Measurements from ENCODE around the gene ZDHHC8. TPM values are rescaled to one million over a fixed set of nuclear protein-coding genes. Genes with fewer than 3 reads are reported as not detected.
"Not testable (repeated sequence)": the region's sequence is repeated elsewhere in the genome, so short reads cannot be mapped to it uniquely, and the experiment has no call there.

The ZDHHC8 gene
- polyA plus RNA-seq, 4 donors, result 3.8 to 33.5 (median 14.3) TPM

DNA sequence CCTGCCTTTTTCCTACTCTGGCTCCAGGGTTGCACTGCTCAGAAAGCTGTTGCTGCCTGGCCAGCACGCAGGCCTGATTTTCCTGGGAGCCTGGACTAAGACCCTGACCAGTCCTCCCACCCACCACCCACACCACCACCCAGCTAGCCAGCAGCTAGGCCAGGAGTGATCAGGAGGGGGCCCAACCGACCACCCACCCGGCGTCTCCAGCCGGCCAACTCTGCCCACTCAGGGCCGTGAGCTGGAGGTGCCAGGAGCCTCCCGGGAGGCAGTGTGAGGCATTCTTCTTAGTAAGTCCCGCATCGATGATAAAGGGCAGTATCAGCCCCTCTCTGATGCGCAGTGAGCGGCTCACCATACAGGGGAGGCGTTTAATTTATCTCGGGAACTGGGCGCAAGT, 27.9 kb downstream of the ZDHHC8 start:
- WGBS, 3 donors, result 61 to 79% (median 67%) methylated on average over 7 to 13 of the region's 14 CpGs
- H3K27ac ChIP-seq (ENCODE audit: low read depth in 1 of 3, low read length in 2 of 3); H3K27me3 ChIP-seq (ENCODE audit: control insufficient read depth in 3 of 3, insufficient read depth in 3 of 3, low read length in 3 of 3); DNase-seq; H3K4me1 ChIP-seq (ENCODE audit: control insufficient read depth in 3 of 3, insufficient read depth in 2 of 3, low read depth in 1 of 3, low read length in 2 of 3); H3K36me3 ChIP-seq (ENCODE audit: control insufficient read depth in 3 of 3, insufficient read depth in 2 of 3, low read depth in 1 of 3, low read length in 3 of 3); FAIRE-seq; H3K4me3 ChIP-seq (ENCODE audit: low read depth in 1 of 3, low read length in 3 of 3); H3K9me3 ChIP-seq (ENCODE audit: control insufficient read depth in 2 of 2, insufficient read depth in 1 of 2, low read depth in 1 of 2, low read length in 1 of 2): not testable (repeated sequence)

DNA sequence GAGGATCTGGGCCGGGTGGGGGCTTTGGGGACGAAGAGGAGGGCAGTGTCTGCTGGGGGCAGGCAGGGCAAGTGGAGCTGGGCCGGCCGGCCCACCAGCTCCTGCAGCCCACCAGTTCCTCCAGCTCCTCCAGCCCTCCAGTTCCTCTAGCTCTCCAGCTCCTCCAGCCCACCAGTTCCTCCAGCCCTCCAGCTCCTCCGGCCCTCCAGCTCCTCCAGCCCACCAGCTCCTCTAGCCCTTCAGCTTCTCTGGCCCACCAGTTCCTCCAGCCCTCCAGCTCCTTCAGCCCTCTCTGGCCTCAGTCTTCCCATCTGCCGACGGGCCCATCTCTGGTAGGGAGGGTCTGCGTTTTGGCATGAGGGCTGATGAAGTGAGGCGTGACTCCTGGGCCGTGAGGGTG, 28.4 kb downstream of the ZDHHC8 start:
- no peaks in the 10 kb centered on the region for H3K36me3 ChIP-seq (ENCODE audit: control insufficient read depth in 3 of 3, insufficient read depth in 2 of 3, low read depth in 1 of 3, low read length in 3 of 3)
- peaks cover 0 to 5% (median 0%) of the 10 kb centered on the region in 3 donors for H3K4me1 ChIP-seq (ENCODE audit: control insufficient read depth in 3 of 3, insufficient read depth in 2 of 3, low read depth in 1 of 3, low read length in 2 of 3)
- 64 to 78% (median 71%) methylated on average over 9 to 10 of the region's 10 CpGs for WGBS, 3 donors
- DNase-seq (no peak), FAIRE-seq (no peak)
- H3K27me3 ChIP-seq (ENCODE audit: control insufficient read depth in 3 of 3, insufficient read depth in 3 of 3, low read length in 3 of 3), result peaks cover 0 to 4% (median 0%) of the 10 kb centered on the region in 3 donors
- H3K9me3 ChIP-seq (ENCODE audit: control insufficient read depth in 2 of 2, insufficient read depth in 1 of 2, low read depth in 1 of 2, low read length in 1 of 2), result no peaks in the 10 kb centered on the region
- no peak overlapping the region for H3K4me3 ChIP-seq (ENCODE audit: low read depth in 1 of 3, low read length in 3 of 3)
- H3K27ac ChIP-seq (ENCODE audit: low read depth in 1 of 3, low read length in 2 of 3), result no peak overlapping the region

DNA sequence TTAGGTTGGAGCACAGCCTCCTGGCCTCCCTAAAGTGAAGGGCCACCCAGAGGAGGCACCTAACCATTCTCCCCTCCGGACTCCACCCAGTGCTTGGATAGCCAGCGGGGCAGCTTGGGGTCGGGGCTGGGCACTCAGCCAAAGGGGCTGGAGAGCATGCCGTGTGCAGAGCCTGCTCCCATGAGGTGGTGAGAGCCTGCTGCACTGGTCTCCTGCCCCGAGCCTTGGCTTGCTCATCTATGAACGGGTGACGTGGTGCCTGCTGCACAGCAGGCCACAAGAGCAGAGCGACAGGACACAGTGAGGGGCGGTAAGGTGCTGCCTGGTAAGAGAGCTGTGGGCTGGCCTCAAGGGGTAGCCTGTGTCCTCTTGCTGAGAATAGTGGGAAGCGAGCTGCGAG, 33.3 kb downstream of the ZDHHC8 start:
- 71 to 76% (median 72%) methylated on average over 11 of the region's 11 CpGs for WGBS, 3 donors
- Histone ChIP-seq H3K9me3 (ENCODE audit: control insufficient read depth in 2 of 2, insufficient read depth in 1 of 2, low read depth in 1 of 2, low read length in 1 of 2) (no peaks in the 10 kb centered on the region), H3K36me3 (ENCODE audit: control insufficient read depth in 3 of 3, insufficient read depth in 2 of 3, low read depth in 1 of 3, low read length in 3 of 3) (no peaks in the 10 kb centered on the region), H3K27me3 (ENCODE audit: control insufficient read depth in 3 of 3, insufficient read depth in 3 of 3, low read length in 3 of 3) (no peaks in the 10 kb centered on the region), H3K4me1 (ENCODE audit: control insufficient read depth in 3 of 3, insufficient read depth in 2 of 3, low read depth in 1 of 3, low read length in 2 of 3) (no peaks in the 10 kb centered on the region), H3K4me3 (ENCODE audit: low read depth in 1 of 3, low read length in 3 of 3) (no peak overlapping the region), H3K27ac (ENCODE audit: low read depth in 1 of 3, low read length in 2 of 3) (no peak overlapping the region)
- FAIRE-seq, result no peak
- DNase-seq, result no peak

DNA sequence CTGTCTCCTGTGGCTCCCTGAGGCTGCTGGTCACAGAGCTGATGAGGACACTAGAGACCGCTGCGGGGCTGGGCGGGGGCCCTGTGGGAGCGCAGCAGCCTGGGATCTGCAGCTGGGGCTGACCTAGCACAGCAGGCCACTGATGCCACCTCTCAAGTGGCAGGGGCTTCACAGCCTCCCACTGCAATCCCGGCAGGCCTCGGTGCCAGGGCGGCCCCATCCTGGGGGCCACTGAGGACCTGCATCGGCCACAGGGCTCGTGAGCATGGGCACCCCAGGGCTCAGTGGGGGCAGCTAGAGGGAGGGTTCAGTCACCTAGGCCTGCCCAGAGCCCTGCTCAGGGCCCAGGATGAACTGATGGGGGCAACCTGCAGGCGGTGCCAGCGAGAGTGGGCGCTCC, 33.8 kb downstream of the ZDHHC8 start:
- H3K4me3 ChIP-seq (ENCODE audit: low read depth in 1 of 3, low read length in 3 of 3), result no peak overlapping the region
- WGBS, 3 donors, result 91 to 93% (median 93%) methylated on average over 12 of the region's 12 CpGs
- FAIRE-seq (no peak), DNase-seq (no peak)
- no peaks in the 10 kb centered on the region for H3K4me1 ChIP-seq (ENCODE audit: control insufficient read depth in 3 of 3, insufficient read depth in 2 of 3, low read depth in 1 of 3, low read length in 2 of 3)
- no peak overlapping the region for H3K27ac ChIP-seq (ENCODE audit: low read depth in 1 of 3, low read length in 2 of 3)
- no peaks in the 10 kb centered on the region for H3K9me3 ChIP-seq (ENCODE audit: control insufficient read depth in 2 of 2, insufficient read depth in 1 of 2, low read depth in 1 of 2, low read length in 1 of 2)
- H3K27me3 ChIP-seq (ENCODE audit: control insufficient read depth in 3 of 3, insufficient read depth in 3 of 3, low read length in 3 of 3), result no peaks in the 10 kb centered on the region
- no peaks in the 10 kb centered on the region for H3K36me3 ChIP-seq (ENCODE audit: control insufficient read depth in 3 of 3, insufficient read depth in 2 of 3, low read depth in 1 of 3, low read length in 3 of 3)

DNA sequence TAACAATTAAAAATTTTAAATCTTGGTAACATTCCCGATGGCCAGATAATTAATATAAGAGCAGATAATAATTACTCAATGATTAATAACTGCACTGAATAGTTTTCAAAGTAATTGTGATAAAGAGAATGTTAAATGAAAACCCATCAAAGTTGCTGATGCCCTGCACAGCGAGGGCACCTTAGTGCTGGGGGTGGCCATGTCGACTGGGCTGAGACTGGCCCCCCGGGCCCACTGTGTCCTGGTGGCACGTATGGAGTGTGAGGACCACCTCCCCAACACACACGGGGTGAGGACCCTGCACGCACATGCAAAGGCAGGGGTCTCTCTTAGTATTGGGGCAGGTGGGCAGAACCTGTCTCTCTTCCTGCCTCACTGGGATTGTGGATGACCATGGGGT, 34.3 kb downstream of the ZDHHC8 start:
- DNase-seq (no peak), FAIRE-seq (no peak)
- Histone ChIP-seq H3K27me3 (ENCODE audit: control insufficient read depth in 3 of 3, insufficient read depth in 3 of 3, low read length in 3 of 3) (no peaks in the 10 kb centered on the region), H3K4me1 (ENCODE audit: control insufficient read depth in 3 of 3, insufficient read depth in 2 of 3, low read depth in 1 of 3, low read length in 2 of 3) (no peaks in the 10 kb centered on the region), H3K4me3 (ENCODE audit: low read depth in 1 of 3, low read length in 3 of 3) (no peak overlapping the region), H3K9me3 (ENCODE audit: control insufficient read depth in 2 of 2, insufficient read depth in 1 of 2, low read depth in 1 of 2, low read length in 1 of 2) (no peaks in the 10 kb centered on the region), H3K36me3 (ENCODE audit: control insufficient read depth in 3 of 3, insufficient read depth in 2 of 3, low read depth in 1 of 3, low read length in 3 of 3) (no peaks in the 10 kb centered on the region), H3K27ac (ENCODE audit: low read depth in 1 of 3, low read length in 2 of 3) (no peak overlapping the region)
- WGBS, 3 donors, result 77 to 90% (median 86%) methylated on average over 6 to 7 of the region's 7 CpGs

DNA sequence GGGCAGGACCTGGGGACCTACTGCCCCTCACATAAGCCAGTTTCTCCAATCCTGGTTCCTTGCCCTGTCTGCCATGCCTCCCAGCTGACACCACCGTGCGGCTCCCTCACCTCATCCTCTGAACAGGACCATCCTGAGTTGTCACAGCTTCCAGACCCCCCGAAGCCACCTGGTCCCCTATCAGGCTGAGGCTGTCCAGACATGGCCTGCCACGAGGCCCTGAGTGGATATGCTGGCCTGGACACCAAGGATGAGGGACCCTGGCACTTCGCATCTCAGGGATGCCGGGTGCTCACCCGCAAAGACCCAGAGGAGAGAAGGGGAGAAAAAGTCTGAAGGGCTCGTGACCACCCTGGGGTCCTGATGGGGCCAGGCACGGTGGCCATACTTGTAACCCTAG, 35.1 kb downstream of the ZDHHC8 start:
- Histone ChIP-seq H3K4me1 (ENCODE audit: control insufficient read depth in 3 of 3, insufficient read depth in 2 of 3, low read depth in 1 of 3, low read length in 2 of 3) (no peaks in the 10 kb centered on the region), H3K27ac (ENCODE audit: low read depth in 1 of 3, low read length in 2 of 3) (no peak overlapping the region), H3K36me3 (ENCODE audit: control insufficient read depth in 3 of 3, insufficient read depth in 2 of 3, low read depth in 1 of 3, low read length in 3 of 3) (no peaks in the 10 kb centered on the region), H3K9me3 (ENCODE audit: control insufficient read depth in 2 of 2, insufficient read depth in 1 of 2, low read depth in 1 of 2, low read length in 1 of 2) (no peaks in the 10 kb centered on the region), H3K27me3 (ENCODE audit: control insufficient read depth in 3 of 3, insufficient read depth in 3 of 3, low read length in 3 of 3) (no peaks in the 10 kb centered on the region), H3K4me3 (ENCODE audit: low read depth in 1 of 3, low read length in 3 of 3) (no peak overlapping the region)
- WGBS, 3 donors, result 84 to 92% (median 85%) methylated on average over 9 of the region's 9 CpGs
- DNase-seq (no peak), FAIRE-seq (no peak)

DNA sequence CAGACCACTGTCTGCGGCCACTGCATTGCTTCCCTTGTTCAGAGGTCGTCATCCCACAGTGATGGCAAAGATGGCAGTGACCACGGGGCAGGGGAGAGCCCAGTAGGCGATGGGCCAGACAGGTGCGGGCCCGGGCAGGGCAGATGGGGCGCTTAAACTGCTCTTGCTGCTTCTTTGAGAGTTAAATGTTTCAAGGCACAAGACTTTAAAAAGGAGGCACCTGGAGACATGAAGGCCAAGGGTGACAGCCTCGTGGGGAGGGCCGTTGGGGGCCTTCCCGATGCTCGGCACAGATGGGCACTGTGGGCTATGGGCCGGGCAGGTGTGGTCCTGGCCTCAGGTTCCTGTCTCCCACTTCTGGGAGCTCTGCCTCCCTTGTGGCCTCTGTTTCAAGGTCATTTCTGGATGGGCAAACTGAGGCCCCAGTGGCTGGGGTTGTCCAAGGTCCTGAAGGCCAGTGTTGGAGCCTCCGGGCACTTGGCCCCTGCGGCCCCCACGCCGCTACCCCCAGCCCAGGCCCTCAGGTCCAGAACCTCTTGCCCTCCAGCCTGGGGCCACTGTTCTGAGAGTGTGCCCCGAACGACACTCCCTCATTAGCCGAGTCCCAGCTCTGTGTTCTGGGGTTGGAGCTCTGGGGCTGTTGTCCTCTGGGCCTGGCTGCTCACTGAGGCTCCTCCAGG, 36.2 kb downstream of the ZDHHC8 start:
- Histone ChIP-seq H3K36me3 (ENCODE audit: control insufficient read depth in 3 of 3, insufficient read depth in 2 of 3, low read depth in 1 of 3, low read length in 3 of 3) (no peaks in the 10 kb centered on the region), H3K27me3 (ENCODE audit: control insufficient read depth in 3 of 3, insufficient read depth in 3 of 3, low read length in 3 of 3) (no peaks in the 10 kb centered on the region), H3K27ac (ENCODE audit: low read depth in 1 of 3, low read length in 2 of 3) (no peak overlapping the region), H3K4me3 (ENCODE audit: low read depth in 1 of 3, low read length in 3 of 3) (no peak overlapping the region), H3K9me3 (ENCODE audit: control insufficient read depth in 2 of 2, insufficient read depth in 1 of 2, low read depth in 1 of 2, low read length in 1 of 2) (no peaks in the 10 kb centered on the region), H3K4me1 (ENCODE audit: control insufficient read depth in 3 of 3, insufficient read depth in 2 of 3, low read depth in 1 of 3, low read length in 2 of 3) (no peaks in the 10 kb centered on the region)
- no peak for DNase-seq
- 73 to 74% (median 74%) methylated on average over 18 to 19 of the region's 19 CpGs for WGBS, 3 donors
- FAIRE-seq, result no peak

DNA sequence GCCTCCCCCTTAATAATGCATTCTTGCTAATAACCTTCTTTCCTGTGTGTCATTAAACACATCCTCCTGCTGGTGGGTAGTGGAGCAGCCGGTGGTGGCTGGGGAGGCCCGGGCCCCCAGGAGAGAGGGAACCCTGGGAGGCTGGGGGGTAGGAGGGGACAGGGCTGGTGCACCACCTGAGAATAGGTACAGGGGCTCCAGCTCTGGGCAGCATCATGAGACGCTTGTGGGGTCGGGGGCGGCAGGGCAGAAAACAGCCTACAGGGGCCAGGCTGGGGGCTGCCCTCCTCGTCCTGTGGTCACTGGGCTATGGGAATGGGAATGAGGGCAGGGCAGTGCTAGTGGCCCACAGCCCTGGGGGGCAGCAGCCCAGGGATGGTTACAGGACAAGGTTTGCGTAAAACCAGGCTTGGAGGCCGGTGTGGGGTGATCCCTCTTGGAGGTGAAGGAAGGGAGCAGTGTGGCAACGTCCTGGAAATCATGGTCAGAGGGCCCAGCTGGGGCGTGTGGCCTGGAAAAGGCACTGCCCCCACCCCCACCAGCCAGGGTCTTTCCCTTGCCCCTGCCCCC, 37.7 kb downstream of the ZDHHC8 start:
- no peak for FAIRE-seq
- no peak for DNase-seq
- no peaks in the 10 kb centered on the region for H3K27me3 ChIP-seq (ENCODE audit: control insufficient read depth in 3 of 3, insufficient read depth in 3 of 3, low read length in 3 of 3)
- H3K9me3 ChIP-seq (ENCODE audit: control insufficient read depth in 2 of 2, insufficient read depth in 1 of 2, low read depth in 1 of 2, low read length in 1 of 2), result no peaks in the 10 kb centered on the region
- no peak overlapping the region for H3K27ac ChIP-seq (ENCODE audit: low read depth in 1 of 3, low read length in 2 of 3)
- peaks cover 0 to 13% (median 0%) of the 10 kb centered on the region in 3 donors for H3K4me1 ChIP-seq (ENCODE audit: control insufficient read depth in 3 of 3, insufficient read depth in 2 of 3, low read depth in 1 of 3, low read length in 2 of 3)
- H3K4me3 ChIP-seq (ENCODE audit: low read depth in 1 of 3, low read length in 3 of 3), result no peak overlapping the region
- H3K36me3 ChIP-seq (ENCODE audit: control insufficient read depth in 3 of 3, insufficient read depth in 2 of 3, low read depth in 1 of 3, low read length in 3 of 3), result no peaks in the 10 kb centered on the region
- WGBS, 3 donors, result 75 to 81% (median 78%) methylated on average over 8 to 10 of the region's 10 CpGs

DNA sequence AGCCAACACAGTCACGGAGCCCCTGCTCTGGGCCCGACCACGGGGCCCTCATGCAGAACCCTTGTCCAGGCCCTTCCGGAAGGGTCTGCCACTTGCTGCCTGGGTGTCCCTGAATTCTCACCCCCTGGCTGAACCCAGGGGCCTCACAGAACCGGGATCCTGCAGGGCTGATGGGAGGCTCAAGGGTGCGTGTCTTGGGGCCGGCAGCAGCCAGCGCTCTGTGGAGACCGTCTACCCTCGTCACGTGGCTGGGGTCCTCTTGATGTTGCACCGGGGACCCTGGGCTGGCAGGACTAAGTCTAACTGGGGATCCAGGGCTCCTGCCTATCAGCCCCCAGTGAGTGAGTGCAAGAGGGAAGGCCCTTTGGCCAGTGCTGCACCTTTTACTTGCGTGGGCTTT, 38.6 kb downstream of the ZDHHC8 start:
- WGBS, 3 donors, result 88 to 92% (median 91%) methylated on average over 13 of the region's 13 CpGs
- Histone ChIP-seq H3K27me3 (ENCODE audit: control insufficient read depth in 3 of 3, insufficient read depth in 3 of 3, low read length in 3 of 3) (no peaks in the 10 kb centered on the region), H3K36me3 (ENCODE audit: control insufficient read depth in 3 of 3, insufficient read depth in 2 of 3, low read depth in 1 of 3, low read length in 3 of 3) (no peaks in the 10 kb centered on the region), H3K27ac (ENCODE audit: low read depth in 1 of 3, low read length in 2 of 3) (no peak overlapping the region), H3K4me1 (ENCODE audit: control insufficient read depth in 3 of 3, insufficient read depth in 2 of 3, low read depth in 1 of 3, low read length in 2 of 3) (peaks cover 0 to 17% (median 0%) of the 10 kb centered on the region in 3 donors), H3K4me3 (ENCODE audit: low read depth in 1 of 3, low read length in 3 of 3) (no peak overlapping the region), H3K9me3 (ENCODE audit: control insufficient read depth in 2 of 2, insufficient read depth in 1 of 2, low read depth in 1 of 2, low read length in 1 of 2) (no peaks in the 10 kb centered on the region)
- DNase-seq (no peak), FAIRE-seq (no peak)

Data from small intestine (tissue), 7 donors.